Psoas muscle (tissue), 8 donors: ENCODE measurements around the gene EFHC2. TPM values are rescaled to one million over a fixed set of nuclear protein-coding genes. Genes with fewer than 3 reads are reported as not detected.
"Not testable (repeated sequence)": the region's sequence is repeated elsewhere in the genome, so short reads cannot be mapped to it uniquely, and the experiment has no call there.

Experiments used
- ATAC-seq, 4 donors: fragments of 200-7000 bp; cut with Tn5 transposase; one replicate each; pipeline ENCODE4 v1.9.1; 2020; ENCODE audit warnings: moderate library complexity in 3 of 4, mild to moderate bottlenecking in 2 of 4
- DNase-seq, 2 donors: peaks; one replicate each; pipeline ENCODE4 v3.0.0-alpha.2; 2020
- H3K27ac ChIP-seq: fragments of 200-600 bp; one replicate; pipeline ENCODE4 v1.8.0; 2022
- H3K27me3 ChIP-seq, 3 donors: fragments of 200-600 bp in 1 of 3; one replicate each; pipeline versions ENCODE4 v1.6.1 to v1.8.0; 2013 to 2022; ENCODE audit warnings: low read length in 2 of 3, mild to moderate bottlenecking in 2 of 3, moderate library complexity in 1 of 3; ENCODE audit not compliant: insufficient read depth in 3 of 3
- H3K36me3 ChIP-seq, 2 donors: fragments of 200-600 bp in 1 of 2; one replicate each; pipeline versions ENCODE4 v1.6.1 to v1.8.0; 2013 to 2022; ENCODE audit warnings: low read depth in 1 of 2, mild to moderate bottlenecking in 1 of 2, moderate library complexity in 1 of 2; ENCODE audit not compliant: insufficient read depth in 1 of 2
- H3K4me1 ChIP-seq: fragments of 200-600 bp; one replicate; pipeline ENCODE4 v1.8.0; 2022
- H3K4me3 ChIP-seq: fragments of 200-600 bp; one replicate; pipeline ENCODE4 v1.8.0; 2022; ENCODE audit warnings: mild to moderate bottlenecking
- H3K9me3 ChIP-seq: fragments of 200-600 bp; one replicate; pipeline ENCODE4 v1.8.0; 2022
- WGBS, 3 donors: extraction: QIAGEN DNeasy Blood & Tissue Kit; methylation state at CpG; one replicate each; pipeline versions ENCODE4 v1.1.6 to v1.1.7; 2013; 5-methylcytosine and 5-hydroxymethylcytosine counted together
- intact Hi-C, 2 donors: fragments of 100-400 bp; cut with DNase I; formaldehyde crosslinking; loops; one replicate each; pipeline versions ENCODE4 v1.11.0 to v1.14.2; 2022
- polyA plus RNA-seq, 3 donors: library from polyadenylated mRNA; stranded (reverse); fragments of 200-250 nt; gene quantifications; one replicate each; pipeline ENCODE4 v1.2.3, GENCODE V29; 2013
- total RNA-seq, 4 donors: library from RNA; stranded (reverse); fragmentation: NEBNext Ultra II Directional in 2 of 4; extraction: Animal tissue kit (Norgen Biotek cat#: 25700) in 2 of 4; gene quantifications; one replicate each; pipeline versions ENCODE4 v1.2.1 to v1.2.4, GENCODE V29; 2021 to 2023
- TF ChIP-seq, protein P1 (sequence below): fragments of 200-600 bp; IDR thresholded peaks from one replicate; pipeline ENCODE4 v1.8.0; 2022; ENCODE audit warnings: antibody characterized with exemption
- donor health status: healthy with polysubstance abuse.
- donor health status: DM: no; HTN: no; CAD: no; lungs with moderate emphysema.
- donor health status: Bipolar disorder and iron deficiency.
- donor health status: healthy.
- donor health status: DM: yes; HTN: yes; CAD: no.
- donor health status: DM: no; HTN: no; CAD: no.
- donor health status: DM: no; HTN: no; CAD: no.
- donor health status: DM: yes; HTN: yes; CAD: no.

Gene EFHC2
- total and polyA plus RNA-seq, 7 donors: 0.05 to 0.11 (median 0.08) TPM; not detected in 4

DNA sequence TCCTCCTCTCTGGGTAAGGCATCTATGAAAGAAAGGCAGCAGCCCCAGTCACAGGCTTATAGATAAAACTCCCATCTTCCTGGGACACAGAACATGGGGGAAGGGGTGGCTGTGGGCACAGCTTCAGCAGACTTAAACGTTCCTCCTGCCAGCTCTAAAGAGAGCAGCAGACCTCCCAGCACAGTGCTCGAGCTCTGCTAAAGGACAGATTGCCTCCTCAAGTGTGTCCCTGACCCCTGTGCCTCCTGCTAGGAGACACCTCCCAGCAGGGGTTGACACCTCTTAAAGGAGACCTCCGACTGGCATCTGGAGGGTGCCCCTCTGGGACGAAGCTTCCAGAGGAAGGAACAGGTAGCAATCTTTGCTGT is 89.9 kb downstream of the EFHC2 start:
- Histone ChIP-seq H3K9me3 (no peaks in the 10 kb centered on the region), H3K4me3 (no peak overlapping the region), H3K27me3 (peaks cover 0 to 10% (median 0%) of the 10 kb centered on the region in 3 donors), H3K27ac (no peak overlapping the region), H3K4me1 (no peaks in the 10 kb centered on the region), H3K36me3 (no peaks in the 10 kb centered on the region)
- 26 to 53% (median 33%) methylated on average over 4 of the region's 4 CpGs for whole genome bisulfite sequencing, 3 donors
- ATAC-seq (no peak), DNase-seq (no peak)
- intact Hi-C loops: no loop called here
- TF ChIP-seq, protein P1, sequence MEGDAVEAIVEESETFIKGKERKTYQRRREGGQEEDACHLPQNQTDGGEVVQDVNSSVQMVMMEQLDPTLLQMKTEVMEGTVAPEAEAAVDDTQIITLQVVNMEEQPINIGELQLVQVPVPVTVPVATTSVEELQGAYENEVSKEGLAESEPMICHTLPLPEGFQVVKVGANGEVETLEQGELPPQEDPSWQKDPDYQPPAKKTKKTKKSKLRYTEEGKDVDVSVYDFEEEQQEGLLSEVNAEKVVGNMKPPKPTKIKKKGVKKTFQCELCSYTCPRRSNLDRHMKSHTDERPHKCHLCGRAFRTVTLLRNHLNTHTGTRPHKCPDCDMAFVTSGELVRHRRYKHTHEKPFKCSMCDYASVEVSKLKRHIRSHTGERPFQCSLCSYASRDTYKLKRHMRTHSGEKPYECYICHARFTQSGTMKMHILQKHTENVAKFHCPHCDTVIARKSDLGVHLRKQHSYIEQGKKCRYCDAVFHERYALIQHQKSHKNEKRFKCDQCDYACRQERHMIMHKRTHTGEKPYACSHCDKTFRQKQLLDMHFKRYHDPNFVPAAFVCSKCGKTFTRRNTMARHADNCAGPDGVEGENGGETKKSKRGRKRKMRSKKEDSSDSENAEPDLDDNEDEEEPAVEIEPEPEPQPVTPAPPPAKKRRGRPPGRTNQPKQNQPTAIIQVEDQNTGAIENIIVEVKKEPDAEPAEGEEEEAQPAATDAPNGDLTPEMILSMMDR: no peak

DNA sequence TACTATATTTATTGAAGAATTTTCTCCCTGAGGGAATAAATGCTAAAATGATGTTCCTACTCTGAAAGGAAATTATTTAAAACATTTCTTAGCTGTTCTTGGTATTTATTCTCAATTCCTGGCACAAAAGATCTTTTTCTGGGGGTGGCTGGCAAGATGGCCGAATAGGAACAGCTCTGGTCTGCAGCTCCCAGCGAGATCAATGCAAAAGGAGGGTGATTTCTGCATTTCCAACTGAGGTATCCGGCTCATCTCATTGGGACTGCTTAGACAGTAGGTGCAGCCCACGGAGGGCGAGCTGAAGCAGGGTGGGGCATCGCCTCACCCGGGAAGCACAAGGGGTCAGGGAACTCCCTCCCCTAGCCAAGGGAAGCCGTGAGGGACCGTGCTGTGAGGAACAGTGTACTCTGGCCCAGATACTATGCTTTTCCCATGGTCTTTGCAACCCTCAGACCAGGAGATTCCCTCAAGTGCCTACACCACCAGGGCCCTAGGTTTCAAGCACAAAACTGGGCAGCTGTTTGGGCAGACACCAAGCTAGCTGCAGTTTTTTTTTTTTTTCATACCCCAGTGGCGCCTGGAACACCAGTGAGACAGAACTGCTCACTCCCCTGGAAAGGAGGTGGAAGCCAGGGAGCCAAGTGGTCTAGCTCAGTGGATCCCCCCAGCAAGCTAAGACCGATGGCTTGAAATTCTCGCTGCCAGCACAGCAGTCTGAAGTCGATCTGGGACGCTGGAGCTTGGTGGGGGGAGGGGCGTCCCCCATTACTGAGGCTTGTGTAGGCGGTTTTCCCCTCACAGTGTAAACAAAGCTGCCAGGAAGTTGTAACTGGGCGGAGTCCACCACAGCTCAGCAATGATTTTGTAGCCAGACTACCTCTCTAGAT is 90.5 kb downstream of the EFHC2 start:
- peak; percentile 23 to 49 for DNase-seq
- ATAC-seq, H3K36me3 ChIP-seq, intact Hi-C loops, H3K4me1 ChIP-seq, H3K9me3 ChIP-seq, H3K4me3 ChIP-seq, H3K27ac ChIP-seq: not testable (repeated sequence)
- peaks cover 0 to 14% (median 0%) of the 10 kb centered on the region in 3 donors for H3K27me3 ChIP-seq
- WGBS, 3 donors: 24 to 36% (median 27%) methylated on average over 12 to 17 of the region's 17 CpGs

DNA sequence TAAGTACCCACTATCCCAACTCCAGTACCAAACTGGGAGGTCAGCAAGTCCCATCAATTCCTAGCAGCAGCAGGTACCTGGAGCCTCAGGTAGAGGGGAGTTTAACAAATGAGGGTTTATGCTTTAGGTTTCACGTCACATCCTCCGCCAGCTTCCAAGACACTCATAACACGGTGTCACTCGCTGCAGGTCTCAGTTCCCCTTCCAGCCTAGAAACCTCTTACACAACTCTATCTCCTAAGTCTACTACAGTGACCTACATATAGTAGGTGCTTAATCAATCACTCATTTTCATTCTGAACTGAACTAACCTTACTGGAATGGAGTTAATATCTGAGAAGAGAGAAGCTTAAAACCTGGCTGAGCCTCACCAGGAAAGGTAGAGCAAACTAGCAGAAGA is 96.0 kb downstream of the EFHC2 start:
- DNase-seq: no peak
- no peaks in the 10 kb centered on the region for H3K9me3 ChIP-seq
- no peaks in the 10 kb centered on the region for H3K36me3 ChIP-seq
- TF ChIP-seq, protein P1: no peak
- WGBS, 3 donors: 89 to 93% (median 92%) methylated on average over 4 of the region's 4 CpGs
- no peaks in the 10 kb centered on the region for H3K4me1 ChIP-seq
- ATAC-seq: no peak
- no peak overlapping the region for H3K4me3 ChIP-seq
- intact Hi-C loops: loop anchor here in 1 of 2 donors (5.0 to 10.0 kb wide), 2 partner anchors 83 to 290 kb away; no protein-coding TSS in a partner anchor
- H3K27ac ChIP-seq: no peak overlapping the region
- peaks cover 0 to 19% (median 0%) of the 10 kb centered on the region in 3 donors for H3K27me3 ChIP-seq

DNA sequence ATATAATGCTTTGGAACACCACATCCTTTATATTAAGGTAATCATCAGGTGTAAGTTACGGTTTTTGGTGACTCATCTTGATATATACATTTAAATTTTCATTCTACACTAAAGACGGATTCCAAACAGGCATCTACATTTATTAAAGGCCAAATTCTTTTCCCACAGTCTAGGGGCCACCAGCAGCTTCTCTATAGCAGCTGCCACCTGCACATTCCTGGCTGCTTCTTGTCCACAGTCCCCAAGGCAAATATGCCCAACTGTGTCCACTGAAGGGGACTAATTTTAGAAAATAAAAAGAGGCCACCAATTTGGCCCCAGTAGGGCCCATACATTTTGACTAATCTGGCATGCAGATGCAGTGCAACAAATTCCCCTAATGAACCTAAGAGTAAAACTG is 96.6 kb downstream of the EFHC2 start:
- H3K36me3 ChIP-seq: no peaks in the 10 kb centered on the region
- 64 to 76% (median 65%) methylated on average over 2 of the region's 2 CpGs for WGBS, 3 donors
- no peak overlapping the region for H3K4me3 ChIP-seq
- DNase-seq: no peak
- ATAC-seq: no peak
- no peaks in the 10 kb centered on the region for H3K4me1 ChIP-seq
- H3K27me3 ChIP-seq: peaks cover 0 to 13% (median 0%) of the 10 kb centered on the region in 3 donors
- TF ChIP-seq, protein P1: no peak
- no peaks in the 10 kb centered on the region for H3K9me3 ChIP-seq
- no peak overlapping the region for H3K27ac ChIP-seq
- intact Hi-C loops: loop anchor here in 1 of 2 donors (5.0 to 10.0 kb wide), 2 partner anchors 82 to 290 kb away; no protein-coding TSS in a partner anchor

GRCh38 chrX:44245733-44246132 is 97.7 kb downstream of the EFHC2 start:
- ATAC-seq: no peak
- WGBS, 3 donors: 83 to 88% (median 88%) methylated on average over 7 of the region's 7 CpGs
- peaks cover 0 to 13% (median 0%) of the 10 kb centered on the region in 3 donors for H3K27me3 ChIP-seq

More at GRCh38 chrX:44245733-44246132, 97.7 kb downstream of the EFHC2 start:
- TF ChIP-seq, protein P1: no peak
- H3K9me3 ChIP-seq: no peaks in the 10 kb centered on the region
- intact Hi-C loops: loop anchor here in 1 of 2 donors (5.0 to 10.0 kb wide), 2 partner anchors 81 to 288 kb away; no protein-coding TSS in a partner anchor
- H3K4me3 ChIP-seq: no peak overlapping the region
- H3K27ac ChIP-seq: no peak overlapping the region
- H3K36me3 ChIP-seq: no peaks in the 10 kb centered on the region
- DNase-seq: no peak
- H3K4me1 ChIP-seq: no peaks in the 10 kb centered on the region
